SK-N-SH (cell line): ENCODE results near the gene FGF10. TPM values are rescaled to one million over a fixed set of nuclear protein-coding genes. Genes with fewer than 3 reads are reported as not detected.

Experiments
- CTCF ChIA-PET: fragments of 300-600, 350-600 bp; formaldehyde crosslinking; extraction: SDS; loops from one replicate; lab custom pipeline; 2021; lab: Yijun Ruan, JAX
- POLR2A ChIA-PET: fragments of 350-600 bp; sonication (Branson Sonifier 250); formaldehyde crosslinking; extraction: SDS; loops from one replicate; lab custom pipeline; 2020; ENCODE audit warnings: antibody characterized with exemption, inconsistent platforms; lab: Yijun Ruan, JAX
- DNase-seq: peaks from one replicate; pipeline ENCODE4 v3.0.0; 2012
- H2AFZ ChIP-seq: fragments of 200-600 bp; sonication (generic); 2 replicates; pipeline ENCODE4 v1.8.1; 2016; ENCODE audit warnings: antibody characterized with exemption, mild to moderate bottlenecking, low read depth
- H3F3A ChIP-seq: fragments of 200-600 bp; sonication (generic); replicated peaks from 2 replicates; pipeline ENCODE3; 2016; ENCODE audit warnings: antibody characterized with exemption, mild to moderate bottlenecking; ENCODE audit not compliant: insufficient read depth
- H3K27ac ChIP-seq, 2 experiments: fragments of 200-500 bp in 1 of 2; fragments of 200-600 bp in 1 of 2; sonication (Bioruptor generic) in 1 of 2; sonication (generic), shearing (Covaris generic) in 1 of 2; 2 replicates each; pipeline versions ENCODE4 v1.5.1 to v1.6.1; 2014 to 2016; ENCODE audit warnings: low read depth in 2 of 2, inconsistent platforms in 1 of 2, low read length in 1 of 2, mild to moderate bottlenecking in 1 of 2, mixed read lengths in 1 of 2
- H3K27me3 ChIP-seq: fragments of 200-600 bp; sonication (generic), shearing (Covaris generic); 2 replicates; pipeline ENCODE4 v1.6.1; 2016; ENCODE audit warnings: mixed run types; ENCODE audit not compliant: insufficient read depth
- H3K36me3 ChIP-seq, 2 experiments: fragments of 200-500 bp in 1 of 2; fragments of 200-600 bp in 1 of 2; sonication (Bioruptor generic) in 1 of 2; sonication (generic) in 1 of 2; replicated peaks in 1 of 2; 2 replicates each; pipeline versions ENCODE3 to v1.5.1; 2014 to 2016; ENCODE audit warnings: low read length in 1 of 2, mild to moderate bottlenecking in 1 of 2; ENCODE audit not compliant: insufficient read depth in 2 of 2, control insufficient read depth in 1 of 2
- H3K4me1 ChIP-seq, 2 experiments: fragments of 200-500 bp in 1 of 2; fragments of 200-600 bp in 1 of 2; sonication (Bioruptor generic) in 1 of 2; sonication (generic), shearing (Covaris generic) in 1 of 2; 2 replicates each; pipeline versions ENCODE4 v1.5.1 to v1.6.1; 2014 to 2016; ENCODE audit warnings: low read depth in 1 of 2, low read length in 1 of 2, mixed run types in 1 of 2; ENCODE audit not compliant: insufficient read depth in 2 of 2, control insufficient read depth in 1 of 2
- H3K4me2 ChIP-seq: fragments of 200-600 bp; sonication (generic), shearing (Covaris generic); 2 replicates; pipeline ENCODE4 v1.6.1; 2017; ENCODE audit warnings: mixed run types
- H3K4me3 ChIP-seq, 2 experiments: fragments of 200-500 bp in 1 of 2; fragments of 200-600 bp in 1 of 2; sonication (Bioruptor generic) in 1 of 2; sonication (generic), shearing (Covaris generic) in 1 of 2; 2 replicates each; pipeline versions ENCODE4 v1.5.1 to v1.8.1; 2014 to 2016; ENCODE audit warnings: low read depth in 2 of 2, inconsistent platforms in 1 of 2, low read length in 1 of 2, mild to moderate bottlenecking in 1 of 2, mixed read lengths in 1 of 2, moderate library complexity in 1 of 2
- H3K79me2 ChIP-seq: fragments of 200-600 bp; sonication (generic); 2 replicates; pipeline ENCODE4 v1.8.1; 2017; ENCODE audit warnings: mild to moderate bottlenecking; ENCODE audit not compliant: insufficient read depth
- H3K9ac ChIP-seq: fragments of 200-600 bp; sonication (generic); 2 replicates; pipeline ENCODE4 v1.6.1; 2017; ENCODE audit warnings: mixed run types
- H3K9me2 ChIP-seq: fragments of 200-600 bp; sonication (generic); 2 replicates; pipeline ENCODE4 v1.6.1; 2017; ENCODE audit warnings: mixed run types
- H3K9me3 ChIP-seq: fragments of 200-600 bp; sonication (generic); 2 replicates; pipeline ENCODE4 v1.6.1; 2017; ENCODE audit warnings: mixed run types, mild to moderate bottlenecking, moderate library complexity
- H4K20me1 ChIP-seq: fragments of 200-600 bp; sonication (generic); 2 replicates; pipeline ENCODE4 v1.6.1; 2017; ENCODE audit warnings: mild to moderate bottlenecking, mixed run types; ENCODE audit not compliant: insufficient read depth
- CTCF ChIP-seq: fragments of 200-600 bp; sonication (generic); IDR thresholded peaks from 2 replicates; pipeline ENCODE4 v1.6.1; 2017; ENCODE audit warnings: antibody characterized with exemption, mild to moderate bottlenecking, moderate library complexity
- ELF1 ChIP-seq: IDR thresholded peaks from 2 replicates; pipeline ENCODE4 v1.4.0; 2012
- EZH2phosphoT487 ChIP-seq: fragments of 200-600 bp; sonication (generic); IDR thresholded peaks from 2 replicates; pipeline ENCODE4 v1.6.1; 2017; ENCODE audit warnings: low read depth, mixed run types, mild to moderate bottlenecking, antibody characterized with exemption, moderate library complexity, borderline replicate concordance
- FOSL2 ChIP-seq: IDR thresholded peaks from 2 replicates; pipeline ENCODE4 v1.4.0; 2012; ENCODE audit warnings: low read depth, mild to moderate bottlenecking, moderate library complexity, borderline replicate concordance
- FOXJ3 ChIP-seq: sonication (generic); formaldehyde crosslinking; IDR thresholded peaks from 2 replicates; pipeline ENCODE4 v1.5.1; 2020; ENCODE audit warnings: mild to moderate bottlenecking, missing genetic modification reagents
- FOXM1 ChIP-seq: IDR thresholded peaks from 2 replicates; pipeline ENCODE4 v1.4.0; 2012; ENCODE audit warnings: low read depth, mild to moderate bottlenecking
- GABPA ChIP-seq: IDR thresholded peaks from 2 replicates; pipeline ENCODE4 v1.4.0; 2012; ENCODE audit warnings: low read depth, mild to moderate bottlenecking
- GATA2 ChIP-seq: sonication (generic); formaldehyde crosslinking; IDR thresholded peaks from 2 replicates; pipeline ENCODE4 v1.5.0; 2020; ENCODE audit warnings: mild to moderate bottlenecking, missing genetic modification reagents
- MAX ChIP-seq: IDR thresholded peaks from 2 replicates; pipeline ENCODE4 v1.4.0; 2012; ENCODE audit warnings: low read depth
- MEF2A ChIP-seq: IDR thresholded peaks from 2 replicates; pipeline ENCODE4 v1.4.0; 2012; ENCODE audit warnings: low read depth, borderline replicate concordance
- MXI1 ChIP-seq: IDR thresholded peaks from 2 replicates; pipeline ENCODE4 v1.6.1; 2012; ENCODE audit warnings: mild to moderate bottlenecking, low read depth, low read length, improper control_type of control experiment
- NFIC ChIP-seq: IDR thresholded peaks from 2 replicates; pipeline ENCODE4 v1.4.0; 2012; ENCODE audit warnings: borderline replicate concordance
- NRF1 ChIP-seq: IDR thresholded peaks from 2 replicates; pipeline ENCODE4 v1.6.1; 2012; ENCODE audit warnings: low read depth, mild to moderate bottlenecking, low read length
- POLR2AphosphoS5 ChIP-seq: IDR thresholded peaks from 2 replicates; pipeline ENCODE4 v1.6.1; 2012; ENCODE audit warnings: low read depth, low read length
- RAD21 ChIP-seq: IDR thresholded peaks from 2 replicates; pipeline ENCODE4 v1.6.1; 2012; ENCODE audit warnings: mild to moderate bottlenecking, low read length
- SIN3A ChIP-seq: IDR thresholded peaks from 2 replicates; pipeline ENCODE4 v1.6.1; 2012; ENCODE audit warnings: low read depth, mild to moderate bottlenecking, low read length, moderate library complexity, borderline replicate concordance
- SMC3 ChIP-seq: IDR thresholded peaks from 2 replicates; pipeline ENCODE4 v1.6.1; 2012; ENCODE audit warnings: low read depth, low read length, improper control_type of control experiment
- TCF12 ChIP-seq: IDR thresholded peaks from 2 replicates; pipeline ENCODE4 v1.4.0; 2012
- TEAD4 ChIP-seq: IDR thresholded peaks from 2 replicates; pipeline ENCODE4 v1.4.0; 2012; ENCODE audit warnings: mild to moderate bottlenecking, borderline replicate concordance; ENCODE audit not compliant: insufficient read depth
- USF1 ChIP-seq: IDR thresholded peaks from 2 replicates; pipeline ENCODE4 v1.4.0; 2012; ENCODE audit warnings: low read depth, borderline replicate concordance
- USF2 ChIP-seq: fragments of 150-350 bp; IDR thresholded peaks from 2 replicates; pipeline ENCODE4 v1.6.1; 2017; ENCODE audit warnings: antibody characterized with exemption, low read length, low read depth, borderline replicate concordance
- YY1 ChIP-seq: IDR thresholded peaks from 2 replicates; pipeline ENCODE4 v1.4.0; 2012; ENCODE audit warnings: low read depth, mild to moderate bottlenecking
- ZBTB33 ChIP-seq: IDR thresholded peaks from 2 replicates; pipeline ENCODE4 v1.4.0; 2012; ENCODE audit warnings: low read depth, borderline replicate concordance
- WGBS: methylation state at CpG from one replicate; pipeline ENCODE4 v1.1.6; 2017; ENCODE audit warnings: low lambda C conversion rate; 5-methylcytosine and 5-hydroxymethylcytosine counted together
- polyA plus RNA-seq, 3 experiments: library from polyadenylated mRNA; depleted of rRNA; stranded (reverse); fragments of >200 nt; gene quantifications; 2 replicates each; pipeline ENCODE4 v1.2.3, GENCODE V29; 2012

The FGF10 gene
- polyA plus RNA-seq, 1 of the 3 experiments (the other 2 are of a cell fraction), result not detected

DNA sequence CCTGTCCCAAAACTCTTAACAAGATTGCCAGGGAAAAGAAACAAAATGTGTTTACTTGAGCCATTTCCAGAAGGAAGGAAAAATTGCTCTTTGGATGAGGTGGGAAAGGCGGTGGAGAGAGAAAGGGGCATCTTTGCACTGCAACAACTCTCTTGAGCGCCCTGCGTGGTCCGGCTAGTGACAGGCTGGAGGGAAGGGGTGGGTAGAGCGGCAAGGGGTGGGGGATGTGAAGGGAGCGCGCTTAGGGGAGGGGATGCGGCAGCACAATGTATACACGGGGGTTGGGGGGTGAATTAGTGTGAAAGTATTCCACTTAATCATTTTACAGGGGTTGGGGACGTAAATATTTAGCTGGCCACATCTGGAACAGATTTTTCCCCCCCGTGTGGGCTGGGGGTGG, 1.3 kb downstream of the FGF10 start:
- WGBS, result 3% methylated on average over 11 of the region's 11 CpGs

DNA sequence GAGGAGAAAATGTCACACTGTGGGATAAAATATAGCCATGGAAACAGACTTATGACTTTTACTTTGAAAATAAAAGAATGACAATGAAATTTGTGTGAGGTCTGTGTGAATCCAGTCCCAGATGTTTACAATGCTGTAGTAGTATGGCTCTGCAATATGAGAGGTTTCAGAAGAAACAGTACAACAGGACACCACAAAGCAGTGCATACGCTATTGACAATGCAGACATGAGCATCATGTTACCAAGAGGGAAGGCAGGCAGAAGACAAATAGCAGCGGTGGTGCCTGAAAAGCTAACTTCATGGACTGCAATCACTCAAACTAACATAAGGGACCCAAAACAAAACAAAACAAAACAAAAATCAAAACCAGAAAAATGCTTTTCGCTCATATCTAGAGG, 1.8 kb downstream of the FGF10 start:
- Histone ChIP-seq H3K36me3 (no peaks in the 10 kb centered on the region), H3K9me2 (no peaks in the 10 kb centered on the region), H4K20me1 (no peaks in the 10 kb centered on the region), H3F3A (no peaks in the 10 kb centered on the region), H3K4me1 (no peaks in the 10 kb centered on the region), H3K4me2 (no peak overlapping the region), H3K9ac (no peak overlapping the region), H3K4me3 (no peak overlapping the region), H3K79me2 (no peaks in the 10 kb centered on the region), H3K9me3 (no peaks in the 10 kb centered on the region), H3K27ac (no peak overlapping the region), H3K27me3 (peaks cover 45% of the 10 kb centered on the region), H2AFZ (no peak overlapping the region)
- WGBS, result 0% methylated on average over 3 of the region's 3 CpGs
- no peak for TF ChIP-seq USF2
- no peak for TF ChIP-seq CTCF
- no peak for TF ChIP-seq POLR2AphosphoS5
- no peak for TF ChIP-seq GABPA
- no peak for TF ChIP-seq MXI1
- TF ChIP-seq GATA2, result no peak
- POLR2A ChIA-PET, result no interaction called here
- DNase-seq, result no peak
- CTCF ChIA-PET, result no interaction called here

More for the DNA sequence above, 1.3 kb downstream of the FGF10 start:
- H3K9me2 ChIP-seq, result no peaks in the 10 kb centered on the region
- no peaks in the 10 kb centered on the region for H3F3A ChIP-seq
- H3K4me2 ChIP-seq, result no peak overlapping the region
- TF ChIP-seq FOXM1, result no peak
- no peak for TF ChIP-seq EZH2phosphoT487
- no peak for TF ChIP-seq FOSL2
- no peak for TF ChIP-seq YY1
- TF ChIP-seq POLR2AphosphoS5, result no peak
- TF ChIP-seq SMC3, result no peak
- no peak for TF ChIP-seq ZBTB33
- no peak for TF ChIP-seq TEAD4
- no peak for TF ChIP-seq GATA2
- no peak for TF ChIP-seq NFIC
- TF ChIP-seq GABPA, result no peak
- no peak for TF ChIP-seq ELF1
- no peak for TF ChIP-seq MEF2A
- TF ChIP-seq TCF12, result no peak
- TF ChIP-seq MAX, result no peak
- no peak for TF ChIP-seq USF1
- no peak for TF ChIP-seq NRF1
- TF ChIP-seq SIN3A, result no peak
- TF ChIP-seq RAD21, result no peak
- TF ChIP-seq FOXJ3 (CRISPR knock-in tag), result no peak
- H3K79me2 ChIP-seq, result no peaks in the 10 kb centered on the region
- H3K27me3 ChIP-seq, result peaks cover 45% of the 10 kb centered on the region
- H2AFZ ChIP-seq, result no peak overlapping the region
- H3K9me3 ChIP-seq, result no peaks in the 10 kb centered on the region
- H3K27ac ChIP-seq, result no peak overlapping the region
- CTCF ChIA-PET, result interaction anchor here (1.0 kb wide), 1 partner anchor 386 kb away, joined by 3 read pairs; no protein-coding TSS in a partner anchor
- H4K20me1 ChIP-seq, result no peaks in the 10 kb centered on the region
- no peak overlapping the region for H3K9ac ChIP-seq
- no peaks in the 10 kb centered on the region for H3K4me1 ChIP-seq
- H3K36me3 ChIP-seq, result no peaks in the 10 kb centered on the region
- DNase-seq, result no peak
- H3K4me3 ChIP-seq, result no peak overlapping the region
- POLR2A ChIA-PET, result no interaction called here
